ENCODE data around the gene EXOSC9.

Gene EXOSC9

GRCh38 chr4:121789455-121789854 is 11.7 kb upstream of the EXOSC9 start:
- DNase-seq (ENCODE audit: low read depth): no peak

- DNase-seq (ENCODE audit: low read depth): no peak
These were observed 10.9 kb upstream of the EXOSC9 start for GRCh38 chr4:121789960-121790829.

GRCh38 chr4:121790976-121791375 is 10.1 kb upstream of the EXOSC9 start:
- DNase-seq (ENCODE audit: low read depth): no peak

GRCh38 chr4:121791481-121791880 is 9.6 kb upstream of the EXOSC9 start:
- DNase-seq (ENCODE audit: low read depth): no peak

- no peak for DNase-seq (ENCODE audit: low read depth)
These were observed 8.2 kb upstream of the EXOSC9 start for GRCh38 chr4:121792966-121793365.

- DNase-seq (ENCODE audit: low read depth): no peak
These were observed 6.5 kb upstream of the EXOSC9 start for GRCh38 chr4:121794505-121795188.

GRCh38 chr4:121796283-121796682 is 4.8 kb upstream of the EXOSC9 start:
- no peak for DNase-seq (ENCODE audit: low read depth)

- no peak for DNase-seq (ENCODE audit: low read depth)
These were observed 1.8 kb upstream of the EXOSC9 start for GRCh38 chr4:121799208-121799823.

- no peak for DNase-seq (ENCODE audit: low read depth)
These were observed 1.1 kb upstream of the EXOSC9 start for GRCh38 chr4:121799867-121800501.

GRCh38 chr4:121800638-121800960 is 524 bp upstream of the EXOSC9 start:
- DNase-seq (ENCODE audit: low read depth): no peak

GRCh38 chr4:121801715-121802075 is 572 bp downstream of the EXOSC9 start:
- no peak for DNase-seq (ENCODE audit: low read depth)

- no peak for DNase-seq (ENCODE audit: low read depth)
These were observed 5.3 kb downstream of the EXOSC9 start for GRCh38 chr4:121806411-121806810.

GRCh38 chr4:121811122-121811521 is 10.0 kb downstream of the EXOSC9 start:
- DNase-seq (ENCODE audit: low read depth): no peak

GRCh38 chr4:121814756-121815155 is 13.6 kb downstream of the EXOSC9 start:
- no peak for DNase-seq (ENCODE audit: low read depth)

- no peak for DNase-seq (ENCODE audit: low read depth)
These were observed 15.9 kb downstream of the EXOSC9 start for GRCh38 chr4:121817006-121817405.

GRCh38 chr4:121817701-121818100 is 16.6 kb downstream of the EXOSC9 start:
- DNase-seq (ENCODE audit: low read depth): no peak

- no peak for DNase-seq (ENCODE audit: low read depth)
These were observed 17.1 kb downstream of the EXOSC9 start for GRCh38 chr4:121818215-121818614.

- no peak for DNase-seq (ENCODE audit: low read depth)
These were observed 18.3 kb downstream of the EXOSC9 start for GRCh38 chr4:121819216-121819965.

GRCh38 chr4:121822047-121822446 is 20.9 kb downstream of the EXOSC9 start:
- DNase-seq (ENCODE audit: low read depth): no peak

- DNase-seq (ENCODE audit: low read depth): no peak
These were observed 21.8 kb downstream of the EXOSC9 start for GRCh38 chr4:121822796-121823504.

- DNase-seq (ENCODE audit: low read depth): peak; percentile 92
These were observed 22.5 kb downstream of the EXOSC9 start, which contains the start of gene CCNA2 for GRCh38 chr4:121823505-121824170. TSS of gene CCNA2 (minus strand) at chr4:121823883. CDS start at chr4:121823628, 255 bp downstream.

All from stimulated activated CD4-positive, alpha-beta T cell treated with anti-CD3 and anti-CD28 coated beads, Interleukin-2, amount 100 ng/mL, for 4 hours (primary cell).